Cardiac septum (tissue), 1 donor: ENCODE results near the gene STRA8. TPM values are rescaled to one million over a fixed set of nuclear protein-coding genes. Genes with fewer than 3 reads are reported as not detected.
"Not testable (repeated sequence)": the region's sequence is repeated elsewhere in the genome, so short reads cannot be mapped to it uniquely, and the experiment has no call there.

ENCODE experiments used
- DNase-seq: peaks from one replicate; pipeline ENCODE4 v3.0.0-alpha.2; 2020; ENCODE audit warnings: low spot score
- intact Hi-C: fragments of 100-400 bp; cut with DNase I; formaldehyde crosslinking; loops from one replicate; pipeline ENCODE4 v1.14.0; 2022
- total RNA-seq: library from RNA; stranded (reverse); fragmentation: NEBNext Ultra II Directional; extraction: Animal tissue kit (Norgen Biotek cat#: 25700); gene quantifications from one replicate; pipeline ENCODE4 v1.2.1, GENCODE V29; 2021
- donor health status: DM: no; HTN: no; CAD: no.

The STRA8 gene
- total RNA-seq, 1 donor from 2014 or later = not detected

DNA sequence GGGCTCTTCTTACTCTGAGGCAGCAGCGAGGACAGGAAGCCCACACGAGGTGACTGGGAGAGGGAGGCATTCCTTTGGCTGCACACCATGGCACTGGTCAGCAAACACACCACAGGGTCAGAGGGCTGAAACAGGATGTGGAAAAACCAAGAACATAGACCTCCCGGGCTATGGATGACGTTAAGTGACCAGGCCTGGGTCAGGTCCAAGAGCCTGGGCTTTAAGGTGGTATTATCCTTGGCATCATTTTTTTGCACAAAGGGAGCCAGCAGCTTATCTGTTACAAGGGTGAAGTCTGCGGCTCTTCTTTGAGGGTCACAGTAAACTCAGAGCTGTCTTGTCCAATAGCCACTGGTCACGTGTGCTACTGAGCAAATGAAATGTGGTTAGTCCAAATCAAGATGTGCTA is 29.3 kb upstream of the STRA8 start:
- intact Hi-C loops = no loop called here
- no peak for DNase-seq

DNA sequence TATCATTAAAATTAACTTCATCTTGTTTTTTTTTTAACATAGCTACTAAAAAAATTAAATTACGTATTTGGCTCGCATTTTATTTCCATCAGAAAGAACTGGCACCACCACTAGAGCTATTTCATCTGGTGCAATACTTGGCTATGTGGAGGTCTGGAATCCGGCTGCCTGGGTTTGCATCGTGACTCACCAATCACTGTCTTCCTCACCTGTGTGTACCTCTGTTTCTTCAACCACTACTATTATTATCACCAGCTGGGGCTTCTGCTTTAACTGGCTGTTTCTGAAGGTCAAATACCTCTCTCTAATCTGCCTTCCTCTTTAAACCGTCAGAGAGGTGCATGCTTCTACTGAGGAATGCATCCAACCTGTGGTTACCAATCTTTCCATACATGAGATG is 28.8 kb upstream of the STRA8 start:
- DNase-seq = no peak
- intact Hi-C loops = no loop called here

DNA sequence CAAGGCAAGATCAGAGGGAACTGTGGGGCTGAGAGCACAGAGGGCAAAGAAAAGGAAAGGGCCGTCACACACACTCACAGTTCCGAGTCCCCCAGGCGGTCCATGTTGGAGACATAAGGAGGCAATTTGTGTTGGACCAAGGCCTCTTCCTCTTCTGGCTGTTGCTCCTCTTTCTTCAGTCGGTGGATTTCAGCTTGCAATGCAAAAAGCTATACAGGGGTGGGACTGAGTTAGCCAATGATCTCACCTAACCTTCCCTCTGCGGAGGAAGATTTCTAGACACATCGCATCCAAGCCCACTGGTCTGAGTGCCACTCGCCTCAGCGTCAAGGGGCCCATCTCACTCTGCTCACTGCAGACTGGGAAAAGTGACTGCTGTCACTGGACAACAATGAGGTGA is 27.8 kb upstream of the STRA8 start:
- intact Hi-C loops = no loop called here
- peak; percentile 70 for DNase-seq

DNA sequence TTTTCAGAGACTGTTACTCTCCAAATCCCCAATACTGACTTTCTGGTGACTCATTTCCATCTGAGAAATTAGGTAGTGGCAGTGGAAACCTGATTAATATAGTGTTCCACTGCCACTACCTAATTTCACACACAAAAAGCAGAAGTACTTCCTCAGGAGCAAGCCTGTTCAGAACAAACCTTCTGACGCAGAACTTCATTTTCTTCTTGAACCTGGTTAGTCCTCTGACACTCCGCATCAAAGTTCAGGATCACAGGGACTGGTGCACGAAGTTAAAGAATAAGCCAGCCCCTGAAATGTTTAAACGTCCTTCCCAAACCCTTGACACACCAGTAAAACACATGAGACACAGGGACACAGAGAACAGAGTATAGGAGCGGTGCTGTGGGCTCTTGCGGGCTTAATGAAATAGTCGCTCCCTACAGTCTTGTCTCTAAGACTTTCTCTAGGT is 26.7 kb upstream of the STRA8 start:
- intact Hi-C loops = no loop called here

DNA sequence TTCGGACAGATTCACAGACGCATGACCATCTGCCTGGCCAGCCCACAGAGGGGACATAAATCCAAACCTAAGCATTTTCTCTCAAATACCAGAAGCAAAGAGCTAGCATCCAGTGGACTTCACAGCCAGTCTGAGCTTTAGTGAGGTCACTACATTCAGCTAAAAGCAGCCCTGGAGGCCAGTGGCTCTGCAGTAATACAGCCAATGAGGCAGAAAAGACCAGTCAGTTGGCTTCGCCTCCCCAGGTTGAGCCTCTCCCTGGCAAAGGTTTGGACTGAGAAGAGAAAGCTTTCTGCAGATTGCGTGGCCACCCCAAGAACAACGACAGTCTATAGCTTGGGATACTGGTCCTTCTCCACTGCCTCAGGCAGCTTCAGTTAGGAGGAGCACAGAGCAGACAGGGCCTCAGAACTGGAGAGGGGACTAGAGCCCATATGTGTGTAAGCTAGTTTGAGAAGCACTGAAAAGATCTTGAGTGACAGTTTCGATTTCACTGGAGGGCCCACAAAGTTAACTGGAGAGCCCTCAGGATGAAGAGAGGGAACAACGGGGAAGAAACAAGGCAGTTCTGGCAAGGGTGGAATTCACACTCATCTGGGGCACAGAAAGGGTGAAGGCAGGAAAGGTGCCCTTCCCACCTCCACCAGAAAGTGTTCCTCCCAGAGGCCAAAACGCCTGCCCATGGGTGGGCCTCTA is 26.1 kb upstream of the STRA8 start:
- DNase-seq = no peak
- intact Hi-C loops = no loop called here

More for the DNA sequence above, 26.7 kb upstream of the STRA8 start:
- no peak for DNase-seq

DNA sequence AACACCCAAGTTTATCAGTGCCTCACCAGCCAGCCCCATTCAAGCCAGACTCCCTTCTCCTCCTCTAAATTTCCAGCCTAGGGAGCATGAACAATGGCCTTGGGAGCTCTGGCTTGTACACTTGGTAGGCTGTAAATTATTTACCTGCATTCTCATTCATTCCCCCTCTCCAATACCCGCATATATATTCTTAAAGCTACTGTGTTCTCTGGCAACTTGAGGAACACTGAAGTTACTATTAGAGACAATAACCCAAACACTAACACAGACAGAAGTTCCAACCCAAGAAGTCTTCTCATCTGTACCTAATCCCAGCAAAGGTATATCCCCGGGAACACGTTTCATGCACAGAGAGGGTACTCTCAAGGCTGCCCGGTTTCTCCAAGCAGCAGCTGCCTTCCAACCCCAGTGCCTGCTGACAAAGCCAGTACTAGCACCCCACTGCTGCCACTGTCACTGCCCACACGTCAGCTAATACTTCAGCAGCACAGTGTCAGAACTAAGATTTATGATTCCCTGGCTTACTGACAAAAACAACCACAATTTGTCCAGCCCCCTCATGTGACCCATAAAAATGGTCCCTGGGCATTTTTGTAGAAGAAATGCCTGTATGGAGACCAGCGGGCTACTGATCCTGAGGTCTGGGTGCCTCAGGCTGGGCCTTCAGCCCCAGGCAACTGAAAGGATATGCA is 25.4 kb upstream of the STRA8 start:
- intact Hi-C loops = no loop called here
- DNase-seq = no peak

DNA sequence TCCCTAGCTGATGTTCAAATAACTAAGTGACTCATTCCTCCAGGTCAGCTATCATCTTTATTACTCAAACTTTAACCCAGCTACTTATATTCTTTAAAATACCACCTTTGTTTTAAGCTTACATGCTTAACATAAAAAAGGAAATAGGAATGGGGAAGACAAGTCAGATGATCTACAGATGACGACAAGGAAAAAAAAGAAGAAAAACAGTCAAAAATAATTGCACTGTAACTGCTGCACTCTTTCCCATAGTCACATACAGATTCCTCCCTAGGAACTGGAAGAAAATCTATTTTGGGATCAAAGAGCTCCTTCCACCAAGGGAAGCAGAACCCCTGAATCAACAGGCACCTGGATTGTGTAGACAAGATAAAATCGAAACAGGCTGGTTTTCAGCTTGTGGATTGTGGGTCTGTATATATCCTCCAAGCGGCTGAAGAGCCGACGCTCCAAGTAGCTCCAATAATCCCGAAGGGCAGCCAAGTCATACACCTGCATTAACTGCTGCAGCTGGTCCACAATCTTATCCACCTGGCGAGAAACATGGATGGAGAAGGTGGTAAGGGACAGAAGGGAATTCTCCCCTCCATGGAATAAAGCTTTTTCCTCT is 24.3 kb upstream of the STRA8 start:
- no peak for DNase-seq
- intact Hi-C loops = no loop called here

DNA sequence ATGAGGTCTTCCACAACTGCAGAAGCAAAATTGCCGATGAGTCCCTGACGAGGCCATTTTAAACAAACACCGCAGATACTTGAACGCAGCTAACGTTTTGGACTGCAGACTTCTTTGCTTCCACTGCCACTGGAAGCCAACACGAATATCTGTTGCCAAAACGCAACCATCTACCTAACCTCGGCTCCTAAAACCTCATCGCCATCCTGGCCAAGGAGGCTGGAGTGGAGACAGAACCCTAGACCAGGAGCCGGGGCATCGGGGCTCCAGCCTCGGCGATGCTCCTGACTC is 22.8 kb upstream of the STRA8 start:
- DNase-seq = no peak
- intact Hi-C loops = no loop called here

DNA sequence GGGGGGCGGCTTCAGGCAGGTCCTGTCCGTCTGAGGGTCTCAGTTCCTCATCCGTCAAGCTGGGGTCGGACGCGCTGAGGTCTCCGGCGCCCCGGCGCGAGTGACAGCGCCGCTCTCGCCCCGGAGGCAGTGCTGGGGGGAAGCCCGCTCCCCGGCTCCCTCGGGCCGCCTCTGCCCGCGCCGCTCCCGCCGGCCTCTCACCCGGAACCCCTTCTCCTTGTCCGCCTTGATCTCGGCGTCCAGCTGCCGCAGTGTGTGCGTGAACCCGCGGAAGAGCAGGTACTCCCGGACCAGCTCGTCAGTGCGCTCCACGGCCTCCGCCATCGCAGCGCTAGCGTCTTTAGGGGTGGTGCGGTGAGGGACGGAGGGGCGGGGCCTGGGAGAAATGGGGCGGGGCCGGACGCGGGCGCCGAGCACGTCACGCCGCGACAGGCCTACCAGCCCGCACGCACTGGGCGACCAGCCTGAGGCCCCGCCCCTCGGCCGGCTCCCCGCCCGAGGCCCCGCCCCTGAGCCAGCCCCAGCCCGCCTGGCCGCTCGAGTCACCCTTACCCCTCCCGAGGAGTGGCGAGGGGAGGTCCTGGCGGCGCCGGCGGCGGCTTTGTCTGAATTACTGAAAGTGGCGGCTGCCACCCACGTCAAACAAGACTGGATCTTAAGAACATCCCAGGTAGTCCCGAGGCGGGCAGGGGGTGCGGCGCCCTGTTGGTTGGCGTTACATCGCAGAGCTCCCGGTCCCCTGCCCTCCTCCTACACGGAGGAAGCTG is 22.3 kb upstream of the STRA8 start, which contains the start of gene WDR91:
Gene WDR91, minus strand, starts transcription at position 348 of the 767 bp plus-strand sequence. Its CDS starts 24 bp downstream, at position 324.
- DNase-seq = peak; percentile 99
- intact Hi-C loops = no loop called here

DNA sequence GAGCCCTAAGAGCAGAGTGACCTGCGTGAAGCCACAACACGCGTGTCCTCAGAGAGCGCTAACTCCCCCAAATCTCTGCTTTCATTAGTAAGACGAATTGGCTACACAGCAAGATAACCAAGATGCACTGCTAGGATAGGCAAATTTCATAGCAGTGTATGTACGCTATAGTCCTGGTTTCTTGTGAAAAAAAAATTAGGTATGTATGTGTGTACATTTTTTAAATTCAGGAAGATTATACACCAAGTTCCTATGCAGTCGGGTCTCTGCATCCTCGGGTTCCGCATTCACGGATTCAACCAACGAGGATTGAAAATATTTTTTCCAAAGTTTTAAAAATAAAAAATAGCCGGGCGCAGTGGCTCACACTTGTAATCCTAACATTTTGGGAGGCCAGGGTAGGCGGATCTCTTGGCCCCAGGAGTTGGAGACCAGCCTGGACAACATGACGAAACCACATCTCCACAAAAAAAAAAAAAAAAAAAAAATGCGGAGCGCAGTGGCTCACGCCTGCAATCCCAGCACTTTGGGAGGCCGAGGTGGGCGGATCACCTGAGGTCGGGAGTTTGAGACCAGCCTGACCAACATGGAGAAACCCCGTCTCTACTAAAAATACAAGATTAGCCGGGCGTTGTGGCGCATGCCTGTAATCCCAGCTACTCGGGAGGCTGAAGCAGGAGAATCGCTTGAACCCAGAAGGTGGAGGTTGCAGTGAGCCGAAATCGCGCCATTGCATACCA is 21.5 kb upstream of the STRA8 start:
- DNase-seq, intact Hi-C loops: not testable (repeated sequence)

DNA sequence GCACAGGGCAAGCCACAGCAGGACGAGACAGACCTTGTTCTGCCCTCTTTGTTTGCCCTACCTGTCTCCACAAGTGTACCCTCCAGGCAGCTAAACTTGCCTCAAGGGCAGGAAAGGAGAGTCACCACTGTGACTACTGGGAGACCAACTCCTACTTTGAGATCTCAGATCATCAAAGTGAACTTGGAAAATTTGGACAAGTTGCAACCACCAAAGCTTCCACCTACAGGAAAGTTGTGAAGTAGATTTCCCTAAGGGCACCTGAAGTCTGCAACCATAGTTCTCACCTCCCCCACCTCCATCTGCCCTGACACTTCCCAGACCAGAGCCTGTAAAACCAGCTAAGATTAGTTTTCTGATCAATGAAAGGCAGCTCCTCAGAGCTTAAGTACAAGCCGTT is 19.8 kb upstream of the STRA8 start:
- intact Hi-C loops = no loop called here
- DNase-seq = no peak

DNA sequence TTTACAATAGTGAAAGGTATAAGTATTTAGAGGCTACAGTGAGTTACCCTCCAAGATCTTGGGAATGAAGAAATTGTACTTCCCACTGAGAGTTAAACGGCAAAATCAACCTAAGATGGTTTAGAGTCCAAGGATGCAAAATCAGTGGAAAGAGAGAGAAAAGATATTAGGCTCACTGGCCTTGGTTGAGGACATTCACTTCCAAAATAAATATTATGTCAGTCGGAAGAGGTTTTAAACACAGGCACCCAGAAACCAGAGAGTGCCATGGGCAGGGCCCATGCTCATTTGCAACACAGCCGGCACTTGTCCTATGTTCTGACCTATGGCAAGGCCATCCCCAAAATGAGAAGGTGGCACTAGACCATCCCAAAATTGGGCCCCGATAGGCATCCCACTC is 18.5 kb upstream of the STRA8 start:
- intact Hi-C loops = no loop called here
- DNase-seq = no peak

DNA sequence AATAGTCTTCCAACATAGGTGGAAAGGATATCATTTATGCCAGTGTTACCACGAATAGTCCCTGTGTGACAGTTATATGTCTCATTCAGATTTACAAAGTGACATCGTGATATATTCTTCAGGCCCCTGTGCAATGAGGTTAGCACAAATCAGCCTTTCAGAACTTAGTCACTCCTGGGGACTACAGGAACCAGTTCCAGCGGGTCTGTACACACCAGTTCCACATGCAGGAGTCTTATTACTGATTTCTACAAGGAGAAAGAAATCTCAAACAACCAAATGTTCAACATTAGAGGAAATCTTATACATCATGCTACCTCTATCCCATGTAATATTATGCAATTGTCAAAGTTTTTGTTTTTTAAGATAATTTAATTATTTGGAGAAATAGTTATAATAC is 17.9 kb upstream of the STRA8 start:
- intact Hi-C loops = no loop called here
- no peak for DNase-seq

DNA sequence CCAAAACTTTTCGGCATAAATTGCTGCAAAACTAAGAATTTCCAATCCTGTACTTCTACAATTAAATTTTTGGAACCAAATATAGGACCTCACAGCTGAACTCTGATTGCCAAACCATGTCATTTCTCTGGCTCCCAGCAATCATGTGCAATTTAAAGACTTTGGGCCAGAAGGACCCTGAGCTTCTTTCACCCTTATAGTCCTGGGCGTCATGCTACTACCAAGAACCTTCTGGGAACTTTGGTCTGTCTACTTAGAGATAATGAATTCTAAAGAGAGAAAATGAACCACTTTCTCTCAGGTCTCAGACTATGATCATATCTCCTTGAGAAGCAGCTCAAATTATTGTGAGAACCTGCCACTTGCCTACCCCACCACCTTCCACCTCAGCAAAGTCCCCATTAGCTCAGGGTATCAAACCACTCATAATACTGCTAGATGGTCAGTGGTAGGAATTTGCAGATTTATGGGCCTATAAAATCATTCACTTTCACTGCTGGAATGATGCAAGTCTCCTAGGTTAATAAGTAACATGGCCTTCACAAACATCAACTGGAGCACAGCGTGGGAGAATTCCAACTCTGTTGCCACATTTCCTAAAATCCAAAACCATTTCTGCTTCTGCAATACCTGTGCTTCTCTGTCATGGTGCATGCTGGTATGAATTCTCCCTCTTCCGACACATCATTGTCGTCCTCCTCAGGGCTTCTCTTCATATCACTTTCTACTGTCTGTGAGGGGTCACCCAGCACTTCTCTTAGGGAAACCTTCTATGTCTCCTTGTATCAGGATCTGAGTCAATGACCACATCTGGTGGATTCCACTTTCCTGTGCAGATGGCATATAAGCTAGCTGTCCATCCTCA is 15.8 kb upstream of the STRA8 start:
- DNase-seq = no peak
- intact Hi-C loops = no loop called here

DNA sequence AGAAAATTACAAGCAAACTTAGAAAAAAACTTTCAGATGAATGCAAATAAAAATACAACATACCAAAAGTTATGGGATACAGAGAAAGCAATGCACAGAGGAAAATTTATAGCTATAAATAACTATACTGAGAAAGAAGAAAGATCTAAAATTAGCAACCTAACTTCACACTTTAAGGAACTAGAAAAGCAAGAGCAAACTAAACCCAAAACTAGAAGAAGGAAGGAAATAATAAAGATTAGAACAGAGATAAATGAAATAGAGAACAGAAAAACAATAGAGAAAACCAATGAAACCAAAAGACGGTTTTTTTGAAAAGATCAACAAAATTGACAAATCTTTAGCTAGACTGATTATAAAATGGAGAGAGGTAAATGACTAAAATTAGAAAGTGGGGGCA is 9.6 kb upstream of the STRA8 start:
- intact Hi-C loops = no loop called here
- DNase-seq = no peak

DNA sequence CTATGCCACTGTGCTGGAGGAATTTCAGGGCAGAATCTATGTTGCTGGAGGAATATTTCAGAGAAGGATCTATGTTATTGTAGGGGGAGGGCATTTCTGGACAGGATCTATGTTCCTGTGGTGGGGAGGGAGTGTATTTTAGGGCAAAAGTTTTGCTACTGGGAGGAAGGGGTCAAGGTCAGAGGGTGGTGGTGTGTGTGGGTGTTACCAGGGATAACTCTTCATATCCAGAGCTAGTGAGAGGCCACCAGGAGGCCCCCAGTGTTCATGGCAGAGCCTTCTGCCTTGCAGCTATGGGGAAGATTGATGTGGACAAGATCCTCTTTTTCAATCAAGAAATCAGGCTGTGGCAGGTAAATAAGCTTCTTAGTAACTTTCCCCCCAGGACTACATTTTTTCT is 2.0 kb upstream of the STRA8 start:
- intact Hi-C loops = no loop called here
- no peak for DNase-seq

DNA sequence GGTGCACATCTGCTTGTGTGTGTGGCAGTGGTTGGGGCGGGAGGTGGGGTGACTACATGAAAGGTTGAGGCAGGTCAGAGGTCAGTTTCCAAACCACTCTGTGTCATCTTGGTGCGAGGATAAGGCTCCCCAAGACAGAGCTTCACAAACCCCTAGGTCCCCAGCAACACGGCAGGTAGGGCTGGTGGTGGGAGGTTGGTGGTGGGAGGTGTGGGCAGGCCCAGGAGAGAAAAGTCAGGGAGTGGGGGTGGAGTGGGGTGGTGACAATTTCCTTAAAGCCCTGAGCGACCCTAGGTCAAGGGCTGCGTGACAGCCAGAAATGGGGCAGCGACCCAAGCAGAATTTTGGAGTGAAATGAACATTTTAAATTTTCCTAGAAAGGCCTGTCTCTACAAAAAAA is 1.6 kb upstream of the STRA8 start:
- intact Hi-C loops = no loop called here
- no peak for DNase-seq

DNA sequence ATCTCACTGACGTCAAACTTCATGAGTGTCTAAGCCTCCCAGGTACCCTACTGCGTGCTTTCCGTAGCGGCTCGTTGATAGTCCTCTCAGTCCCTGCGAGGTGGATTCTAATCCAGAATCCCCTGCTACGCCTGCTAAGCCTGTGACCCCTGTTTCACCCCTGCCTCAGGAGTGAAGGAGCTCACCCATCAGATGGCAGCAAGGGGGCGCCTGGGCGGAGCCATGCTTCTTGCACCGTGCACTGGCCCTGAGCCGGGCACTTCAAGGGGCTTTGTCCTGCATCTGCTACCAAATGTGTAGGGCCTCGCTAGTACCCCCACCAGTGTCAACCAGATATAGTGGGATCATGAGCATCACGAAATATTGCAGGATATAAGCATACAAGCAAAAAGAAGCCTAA is 918 bp upstream of the STRA8 start:
- no peak for DNase-seq
- intact Hi-C loops = no loop called here

DNA sequence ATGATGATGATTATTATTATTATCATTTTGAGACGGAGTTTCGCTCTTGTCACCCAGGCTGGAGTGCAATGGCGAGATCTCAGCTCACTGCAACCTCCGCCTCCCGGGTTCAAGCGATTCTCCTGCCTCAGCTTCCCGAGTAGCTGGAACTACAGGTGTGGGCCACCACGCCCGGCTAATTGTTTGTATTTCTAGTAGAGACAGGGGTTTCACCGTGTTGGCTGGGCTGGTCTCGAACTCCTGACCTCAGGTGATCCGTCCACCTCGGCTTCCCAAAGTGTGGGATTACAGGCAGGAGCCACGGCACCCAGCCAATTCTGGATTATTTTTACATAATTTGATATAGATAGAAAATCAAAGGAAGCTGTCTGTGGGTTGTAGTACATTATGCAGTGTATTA is 457 bp downstream of the STRA8 start:
- DNase-seq, intact Hi-C loops: not testable (repeated sequence)
